GM21515 (cell line): Measurements from ENCODE around the gene FSTL4.

Experiments
- ATAC-seq: cut with Tn5 transposase; IDR thresholded peaks from one replicate; pipeline ENCODE4 v1.9.1; 2021; ENCODE audit not compliant: unreplicated experiment

The FSTL4 gene

GRCh38 chr5:133354323-133355185, 257.8 kb downstream of the FSTL4 start:
- no peak for ATAC-seq

DNA sequence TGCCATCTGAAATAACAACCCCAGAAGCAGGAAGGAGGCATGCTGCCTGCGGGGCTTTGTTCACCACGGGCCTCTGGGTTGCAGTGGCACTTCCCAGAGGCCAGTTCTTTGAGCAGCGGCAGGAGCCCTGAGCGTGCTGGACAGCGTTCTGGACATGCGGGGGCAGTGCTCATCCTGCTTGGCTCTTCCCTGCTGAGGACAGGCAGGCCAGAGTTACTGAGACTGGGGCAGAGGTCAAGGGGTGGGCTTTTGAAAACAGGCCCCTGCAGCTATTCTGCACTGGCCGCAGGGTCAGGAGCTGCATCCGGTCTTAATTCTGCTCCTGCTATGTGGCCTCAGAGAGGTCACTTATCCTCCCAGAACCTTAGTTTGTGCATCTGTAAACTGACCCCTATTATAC, 258.6 kb downstream of the FSTL4 start:
- no peak for ATAC-seq

- ATAC-seq = no peak
These were observed 263.9 kb downstream of the FSTL4 start for GRCh38 chr5:133348406-133348805.

- no peak for ATAC-seq
These were observed 265.3 kb downstream of the FSTL4 start for GRCh38 chr5:133347039-133347438.

DNA sequence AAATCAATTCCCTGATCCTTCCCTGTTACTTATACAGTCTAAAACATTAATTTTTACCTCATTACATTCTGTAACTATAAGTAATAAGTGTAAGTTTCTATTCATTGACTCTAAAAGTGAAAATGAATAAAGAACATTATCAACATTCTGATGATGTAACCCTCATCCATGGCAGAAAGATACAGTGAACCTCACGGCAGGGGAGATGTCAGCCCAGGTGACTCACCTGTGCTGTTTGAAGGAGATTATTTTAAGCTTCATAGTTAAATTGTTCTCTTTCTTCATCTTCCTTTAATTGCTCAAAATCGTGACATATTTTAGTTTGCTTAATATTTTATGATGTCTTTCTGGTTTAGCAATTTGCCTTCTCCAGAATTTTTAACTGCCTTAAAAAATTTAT, 268.1 kb downstream of the FSTL4 start:
- ATAC-seq = no peak

DNA sequence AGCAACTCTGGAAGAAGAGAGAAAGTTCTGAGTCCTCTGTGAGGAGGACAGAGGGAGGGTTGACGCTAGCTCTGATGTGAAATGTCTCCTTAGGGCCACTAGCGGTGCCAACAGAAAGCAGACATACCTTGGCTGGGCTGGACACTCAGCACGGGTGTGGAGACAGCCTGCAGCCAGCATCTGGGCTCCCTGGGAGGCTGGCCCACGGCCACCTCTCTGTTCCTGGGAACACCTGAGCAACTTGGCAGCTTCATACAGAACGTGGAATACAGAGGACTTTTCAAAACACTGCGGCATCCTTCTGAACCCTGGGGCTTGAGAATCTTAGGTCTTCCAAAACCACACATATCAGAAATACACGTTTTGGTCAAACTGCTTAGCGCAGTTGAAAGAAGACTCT, 269.1 kb downstream of the FSTL4 start:
- no peak for ATAC-seq

GRCh38 chr5:133341915-133342710, 270.2 kb downstream of the FSTL4 start:
- ATAC-seq = no peak

GRCh38 chr5:133341296-133341695, 271.0 kb downstream of the FSTL4 start:
- no peak for ATAC-seq

- no peak for ATAC-seq
These were observed 271.5 kb downstream of the FSTL4 start for GRCh38 chr5:133340822-133341221.

DNA sequence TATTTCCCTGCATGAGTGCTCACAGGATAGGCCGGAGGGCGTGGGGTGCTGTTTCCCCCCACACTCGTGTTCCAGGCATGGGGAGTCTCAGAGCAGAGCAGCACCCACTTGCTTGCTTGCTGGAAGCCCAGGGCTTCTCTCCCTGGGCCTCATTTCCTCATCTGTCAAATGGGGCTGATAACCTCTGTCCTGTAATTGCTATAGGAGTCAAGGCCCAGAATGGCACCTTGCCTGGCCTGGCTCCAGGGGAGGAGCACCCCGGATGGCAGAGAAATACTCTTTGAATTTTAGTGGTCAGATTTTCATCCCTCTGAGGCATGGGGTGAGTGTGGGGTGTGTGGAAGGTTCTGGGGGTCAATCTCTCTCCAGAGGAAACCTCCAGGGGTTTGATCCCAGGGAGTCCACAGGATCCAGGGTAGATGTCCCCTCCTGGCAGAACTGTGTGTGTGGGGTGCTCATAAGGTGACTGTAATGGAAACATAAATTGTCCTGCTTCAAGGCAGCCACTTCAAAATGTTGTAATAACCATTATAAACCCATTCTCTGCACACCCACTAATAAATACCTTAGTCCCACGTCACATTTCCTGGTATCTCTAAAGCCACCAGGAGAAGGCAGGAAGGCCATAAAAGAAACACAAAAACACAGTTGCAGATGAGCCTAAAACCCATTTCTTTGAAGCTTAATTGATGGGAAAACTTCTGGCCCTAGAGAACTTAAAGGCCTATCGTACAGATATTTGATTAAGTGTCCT, 272.2 kb downstream of the FSTL4 start:
- no peak for ATAC-seq

DNA sequence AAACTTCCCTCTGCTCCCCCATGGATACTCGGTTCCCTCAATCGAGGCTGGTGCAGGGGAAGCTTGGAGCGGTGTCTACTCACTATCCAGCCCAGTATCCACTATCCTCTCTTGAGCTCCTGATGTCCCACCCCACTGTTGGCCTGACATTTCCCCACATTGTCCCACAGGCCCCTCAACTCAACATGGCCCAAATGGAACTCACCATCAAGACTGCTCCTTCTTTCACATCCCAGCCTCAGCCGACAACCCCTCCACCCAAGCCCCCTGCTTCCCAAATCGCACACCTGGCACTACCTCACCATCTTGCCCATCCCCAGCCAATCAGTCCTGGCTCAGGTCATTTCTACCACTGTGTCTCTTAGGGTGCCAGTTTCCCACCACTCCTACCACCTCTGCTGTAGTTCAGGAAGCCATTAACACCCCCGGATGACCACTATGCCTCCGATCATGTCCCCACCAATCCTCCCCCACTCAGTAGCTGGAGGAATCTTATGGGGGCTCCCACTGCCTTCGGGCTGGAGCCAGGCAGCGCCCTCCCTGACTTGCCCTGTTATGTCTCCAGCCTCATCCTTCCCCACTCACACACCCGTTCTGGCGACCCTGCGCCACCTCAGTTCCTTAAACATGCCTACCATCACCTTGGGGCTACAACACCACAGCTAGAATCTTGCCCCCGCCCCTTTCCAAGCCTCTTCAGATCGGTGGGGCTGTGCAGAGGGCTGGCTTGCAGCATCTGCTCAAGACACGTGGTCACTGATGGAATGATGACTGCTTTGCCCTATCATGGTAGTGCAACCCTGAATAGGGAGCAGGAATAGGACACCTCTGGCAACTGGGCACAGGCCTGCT, 273.6 kb downstream of the FSTL4 start:
- no peak for ATAC-seq

- ATAC-seq = no peak
These were observed 274.4 kb downstream of the FSTL4 start for GRCh38 chr5:133337795-133338445.

GRCh38 chr5:133336969-133337410, 275.4 kb downstream of the FSTL4 start:
- no peak for ATAC-seq

DNA sequence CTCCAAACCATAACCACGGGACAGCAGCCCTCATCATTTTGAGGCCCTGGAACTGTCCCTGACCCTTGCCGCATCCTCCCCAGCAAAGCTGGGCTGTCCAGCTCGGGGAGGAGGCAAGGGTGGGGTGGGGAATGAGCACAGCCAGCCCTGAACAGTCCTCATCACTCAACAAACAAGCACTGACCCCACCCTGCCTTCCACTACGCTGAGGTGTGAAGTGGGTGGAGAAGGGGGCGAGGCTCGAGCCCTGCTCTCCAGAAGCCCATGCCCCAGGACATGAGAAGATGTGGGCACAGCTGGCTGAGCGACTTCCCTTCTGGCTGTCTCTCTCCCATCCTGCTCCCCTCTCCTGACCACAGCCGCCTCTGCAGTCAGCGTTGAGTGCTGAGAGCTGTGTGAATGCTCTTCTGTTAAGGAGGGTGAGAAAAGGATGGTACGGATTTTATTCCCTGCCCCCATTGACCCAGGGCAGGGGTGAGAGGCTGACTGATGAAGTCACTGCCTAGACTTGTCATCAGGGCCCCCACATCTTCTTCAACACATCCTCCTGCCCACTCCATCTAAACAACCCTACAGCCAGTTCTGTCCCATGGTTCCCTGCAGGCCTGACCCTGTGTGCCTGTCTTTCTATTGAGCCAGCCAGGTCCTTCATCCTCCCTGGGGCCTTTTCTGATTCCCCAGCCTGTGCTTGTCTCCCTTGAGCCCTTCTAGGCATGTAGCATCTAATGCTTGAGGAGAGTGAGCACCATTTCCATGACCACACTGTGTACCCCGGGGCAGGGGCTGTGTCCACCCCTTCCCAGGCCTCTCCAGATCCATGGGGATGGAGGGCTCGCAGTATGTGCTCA, 276.0 kb downstream of the FSTL4 start:
- ATAC-seq = no peak

- ATAC-seq = no peak
These were observed 277.3 kb downstream of the FSTL4 start for GRCh38 chr5:133334796-133335639.

- no peak for ATAC-seq
These were observed 278.8 kb downstream of the FSTL4 start for GRCh38 chr5:133333326-133334150.

- no peak for ATAC-seq
These were observed 279.8 kb downstream of the FSTL4 start for GRCh38 chr5:133332439-133333024.
